Lower leg skin (tissue), 4 donors: Measurements from ENCODE around the gene RCN2. TPM values are rescaled to one million over a fixed set of nuclear protein-coding genes. Genes with fewer than 3 reads are reported as not detected.
A peak's percentile ranks its signal among the peaks of the same experiment; 100 is the strongest.
"Not testable (repeated sequence)": the region's sequence is repeated elsewhere in the genome, so short reads cannot be mapped to it uniquely, and the experiment has no call there.

ENCODE experiments used
- DNase-seq, 2 donors: peaks; one replicate each; pipeline ENCODE4 v3.0.0-alpha.2; 2019; ENCODE audit warnings: low spot score in 2 of 2
- H3K4me3 ChIP-seq: fragments of 200-600 bp; sonication (generic); 2 replicates; pipeline ENCODE4 v1.5.1; 2017; ENCODE audit warnings: mild to moderate bottlenecking, low read depth; ENCODE audit not compliant: poor library complexity, severe bottlenecking
- CTCF ChIP-seq, 3 donors: fragments of 450-650 bp; IDR thresholded peaks; one replicate each; pipeline ENCODE4 v1.5.1; 2016; ENCODE audit warnings: antibody characterized with exemption in 3 of 3, mild to moderate bottlenecking in 3 of 3, moderate library complexity in 2 of 3
- POLR2A ChIP-seq, 2 donors: fragments of 450-650 bp; IDR thresholded peaks; one replicate each; pipeline ENCODE4 v1.6.1; 2016 to 2017; ENCODE audit warnings: antibody characterized with exemption in 2 of 2, mild to moderate bottlenecking in 1 of 2, moderate library complexity in 1 of 2
- WGBS, 2 donors: methylation state at CpG; one replicate each; pipeline ENCODE4 v1.1.5; 2018; 5-methylcytosine and 5-hydroxymethylcytosine counted together
- intact Hi-C: fragments of 100-400 bp; cut with DNase I; formaldehyde crosslinking; loops from one replicate; pipeline ENCODE4 v1.15.0; 2023; ENCODE audit warnings: low total_unique reads
- total RNA-seq, 4 donors: library from RNA; depleted of rRNA; stranded (reverse); fragments of >200 nt; gene quantifications; one replicate each; pipeline ENCODE4 v1.1.0, GENCODE V29; 2016

RCN2 gene
- 10 to 100 TPM; 21.4 to 29.2 (median 23.8) TPM for total RNA-seq

- TF ChIP-seq POLR2A (IDR thresholded peaks at IDR 0.05) (peak in 1 of 2 donors; percentile 12), CTCF (IDR thresholded peaks at IDR 0.05) (no peak)
- peak within 1 kb of the TSS; percentile 93 for H3K4me3 ChIP-seq
- DNase-seq: peak; percentile 94 to 99
- intact Hi-C loops: no loop called here
- 0 to 2% methylated on average over 7 to 35 of the region's 96 CpGs for WGBS, 2 donors
These were observed at the start of gene RCN2 for GRCh38 chr15:76931397-76932134. RCN2 (plus strand) TSS chr15:76931749; CDS start chr15:76931842, 93 bp downstream.

- intact Hi-C loops: no loop called here
- TF ChIP-seq CTCF (IDR thresholded peaks at IDR 0.05): no peak
- no peak for DNase-seq
- no peak overlapping the region for H3K4me3 ChIP-seq
- 97 to 98% methylated on average over 2 of the region's 2 CpGs for WGBS, 2 donors
These were observed 46.3 kb upstream of the RCN2 start for GRCh38 chr15:76885212-76885611.

- H3K4me3 ChIP-seq, DNase-seq, intact Hi-C loops: not testable (repeated sequence)
- WGBS, 2 donors: 90 to 93% methylated on average over 14 of the region's 14 CpGs
These were observed 44.0 kb upstream of the RCN2 start for GRCh38 chr15:76887280-76888141.

GRCh38 chr15:76892836-76893235, 38.7 kb upstream of the RCN2 start:
- H3K4me3 ChIP-seq, intact Hi-C loops, DNase-seq: not testable (repeated sequence)
- WGBS, 2 donors: 92 to 99% methylated on average over 5 of the region's 5 CpGs

GRCh38 chr15:76894174-76894573, 37.4 kb upstream of the RCN2 start:
- intact Hi-C loops: no loop called here
- 96 to 98% methylated on average over 2 of the region's 2 CpGs for WGBS, 2 donors
- no peak for DNase-seq
- H3K4me3 ChIP-seq: no peak overlapping the region
- TF ChIP-seq CTCF (IDR thresholded peaks at IDR 0.05) (no peak), POLR2A (IDR thresholded peaks at IDR 0.05) (no peak)

GRCh38 chr15:76898102-76898501, 33.4 kb upstream of the RCN2 start:
- no peak for DNase-seq
- 62 to 64% methylated on average over 4 of the region's 4 CpGs for WGBS, 2 donors
- H3K4me3 ChIP-seq: no peak overlapping the region
- TF ChIP-seq CTCF (IDR thresholded peaks at IDR 0.05): no peak
- TF ChIP-seq POLR2A (IDR thresholded peaks at IDR 0.05): no peak
- intact Hi-C loops: no loop called here

- H3K4me3 ChIP-seq, DNase-seq, intact Hi-C loops: not testable (repeated sequence)
- WGBS, 2 donors: 95 to 97% methylated on average over 32 to 39 of the region's 39 CpGs
These were observed 32.2 kb upstream of the RCN2 start for GRCh38 chr15:76899176-76899930.

GRCh38 chr15:76899931-76900310, 31.6 kb upstream of the RCN2 start:
- intact Hi-C loops, DNase-seq, H3K4me3 ChIP-seq: not testable (repeated sequence)
- 58 to 87% methylated on average over 4 of the region's 6 CpGs for WGBS, 2 donors
